Stomach (tissue), 4 donors: ENCODE measurements around the gene NECAB3.

ENCODE experiments used
- EP300 ChIP-seq: sonication (generic); formaldehyde crosslinking; IDR thresholded peaks from one replicate; pipeline ENCODE4 v1.6.1; 2017; ENCODE audit warnings: antibody characterized with exemption
- POLR2A ChIP-seq, 4 donors: fragments of 450-650 bp; IDR thresholded peaks; one replicate each; pipeline ENCODE4 v1.6.1; 2016; ENCODE audit warnings: antibody characterized with exemption in 4 of 4, control low read depth in 2 of 4, mild to moderate bottlenecking in 1 of 4, moderate library complexity in 1 of 4
- POLR2AphosphoS5 ChIP-seq, 3 donors: sonication (generic); formaldehyde crosslinking; IDR thresholded peaks; one replicate each; pipeline ENCODE4 v1.6.1; 2016; ENCODE audit warnings: antibody characterized with exemption in 3 of 3
- TF ChIP-seq, protein P1 (sequence below), 7 experiments: fragments of 450-650 bp in 4 of 7; fragments of 200-600 bp in 3 of 7; sonication (generic) in 3 of 7; IDR thresholded peaks; one replicate each; pipeline ENCODE4 v1.5.1; 2016 to 2019; ENCODE audit warnings: antibody characterized with exemption in 7 of 7, control low read depth in 2 of 7, mild to moderate bottlenecking in 1 of 7

DNA sequence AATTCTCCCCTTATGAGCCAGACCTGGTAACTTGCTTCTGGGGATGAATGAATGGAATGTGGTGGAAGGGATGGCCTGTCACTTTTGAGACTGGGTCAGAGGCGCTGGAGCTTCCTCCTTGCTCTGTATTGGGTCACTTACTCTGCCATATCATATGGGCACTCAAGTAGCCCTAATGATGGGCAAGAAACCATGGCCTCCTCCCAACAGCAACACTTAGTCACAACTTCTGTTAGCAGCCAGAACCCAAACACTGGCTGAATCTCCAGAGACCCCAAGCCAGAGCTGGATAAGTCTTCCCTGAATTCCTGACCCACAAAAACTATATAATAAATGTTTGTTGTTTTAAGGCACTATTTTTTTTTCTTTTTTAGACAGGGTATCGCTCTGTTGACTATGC, 6.5 kb upstream of the NECAB3 start:
- TF ChIP-seq POLR2AphosphoS5 (IDR thresholded peaks at IDR 0.05) (no peak), POLR2A (IDR thresholded peaks at IDR 0.05) (no peak), EP300 (no peak)
- TF ChIP-seq, protein P1, sequence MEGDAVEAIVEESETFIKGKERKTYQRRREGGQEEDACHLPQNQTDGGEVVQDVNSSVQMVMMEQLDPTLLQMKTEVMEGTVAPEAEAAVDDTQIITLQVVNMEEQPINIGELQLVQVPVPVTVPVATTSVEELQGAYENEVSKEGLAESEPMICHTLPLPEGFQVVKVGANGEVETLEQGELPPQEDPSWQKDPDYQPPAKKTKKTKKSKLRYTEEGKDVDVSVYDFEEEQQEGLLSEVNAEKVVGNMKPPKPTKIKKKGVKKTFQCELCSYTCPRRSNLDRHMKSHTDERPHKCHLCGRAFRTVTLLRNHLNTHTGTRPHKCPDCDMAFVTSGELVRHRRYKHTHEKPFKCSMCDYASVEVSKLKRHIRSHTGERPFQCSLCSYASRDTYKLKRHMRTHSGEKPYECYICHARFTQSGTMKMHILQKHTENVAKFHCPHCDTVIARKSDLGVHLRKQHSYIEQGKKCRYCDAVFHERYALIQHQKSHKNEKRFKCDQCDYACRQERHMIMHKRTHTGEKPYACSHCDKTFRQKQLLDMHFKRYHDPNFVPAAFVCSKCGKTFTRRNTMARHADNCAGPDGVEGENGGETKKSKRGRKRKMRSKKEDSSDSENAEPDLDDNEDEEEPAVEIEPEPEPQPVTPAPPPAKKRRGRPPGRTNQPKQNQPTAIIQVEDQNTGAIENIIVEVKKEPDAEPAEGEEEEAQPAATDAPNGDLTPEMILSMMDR (IDR thresholded peaks at IDR 0.05) = no peak
